ENCODE measurements around the gene GRB14. TPM values are rescaled to one million over a fixed set of nuclear protein-coding genes. Genes with fewer than 3 reads are reported as not detected.
"Not testable (repeated sequence)": the region's sequence is repeated elsewhere in the genome, so short reads cannot be mapped to it uniquely, and the experiment has no call there.

Gene GRB14
- total RNA-seq, 4 donors from 2014 or later, result 6.5 to 14.6 (median 9.2) TPM

DNA sequence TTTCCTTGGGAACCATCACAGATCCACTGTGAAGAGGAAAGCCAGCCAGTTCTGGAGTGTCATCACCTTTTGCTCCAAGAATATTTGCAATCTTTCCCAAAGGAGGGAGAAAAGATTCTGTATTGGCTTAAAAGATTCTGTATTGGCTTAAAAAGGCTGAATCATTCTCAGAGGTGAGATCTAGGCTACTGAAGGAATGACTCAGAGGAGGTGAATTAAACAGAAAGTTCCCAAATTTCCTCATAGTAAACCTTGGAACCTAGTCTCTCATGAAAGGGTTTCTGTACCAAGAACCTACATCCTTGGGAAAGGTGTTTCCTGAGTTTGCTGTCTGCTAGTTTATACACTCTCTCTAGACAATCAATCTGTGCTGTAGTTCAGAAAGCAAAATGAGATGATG lies 34.1 kb upstream of the GRB14 start:
- DNase-seq (ENCODE audit: low spot score in 2 of 2), result no peak
- Histone ChIP-seq H3K4me3 (no peak overlapping the region), H3K36me3 (peaks cover 0 to 14% (median 0%) of the 10 kb centered on the region in 3 donors), H3K9me3 (peaks cover 0 to 17% (median 4%) of the 10 kb centered on the region in 4 donors), H3K27me3 (no peaks in the 10 kb centered on the region), H3K4me1 (no peaks in the 10 kb centered on the region), H3K27ac (no peak overlapping the region)
- TF ChIP-seq, protein P1, sequence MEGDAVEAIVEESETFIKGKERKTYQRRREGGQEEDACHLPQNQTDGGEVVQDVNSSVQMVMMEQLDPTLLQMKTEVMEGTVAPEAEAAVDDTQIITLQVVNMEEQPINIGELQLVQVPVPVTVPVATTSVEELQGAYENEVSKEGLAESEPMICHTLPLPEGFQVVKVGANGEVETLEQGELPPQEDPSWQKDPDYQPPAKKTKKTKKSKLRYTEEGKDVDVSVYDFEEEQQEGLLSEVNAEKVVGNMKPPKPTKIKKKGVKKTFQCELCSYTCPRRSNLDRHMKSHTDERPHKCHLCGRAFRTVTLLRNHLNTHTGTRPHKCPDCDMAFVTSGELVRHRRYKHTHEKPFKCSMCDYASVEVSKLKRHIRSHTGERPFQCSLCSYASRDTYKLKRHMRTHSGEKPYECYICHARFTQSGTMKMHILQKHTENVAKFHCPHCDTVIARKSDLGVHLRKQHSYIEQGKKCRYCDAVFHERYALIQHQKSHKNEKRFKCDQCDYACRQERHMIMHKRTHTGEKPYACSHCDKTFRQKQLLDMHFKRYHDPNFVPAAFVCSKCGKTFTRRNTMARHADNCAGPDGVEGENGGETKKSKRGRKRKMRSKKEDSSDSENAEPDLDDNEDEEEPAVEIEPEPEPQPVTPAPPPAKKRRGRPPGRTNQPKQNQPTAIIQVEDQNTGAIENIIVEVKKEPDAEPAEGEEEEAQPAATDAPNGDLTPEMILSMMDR (IDR thresholded peaks at IDR 0.05), result no peak
- no peak for TF ChIP-seq POLR2A (IDR thresholded peaks at IDR 0.05)
- TF ChIP-seq EP300 (IDR thresholded peaks at IDR 0.05), result no peak

DNA sequence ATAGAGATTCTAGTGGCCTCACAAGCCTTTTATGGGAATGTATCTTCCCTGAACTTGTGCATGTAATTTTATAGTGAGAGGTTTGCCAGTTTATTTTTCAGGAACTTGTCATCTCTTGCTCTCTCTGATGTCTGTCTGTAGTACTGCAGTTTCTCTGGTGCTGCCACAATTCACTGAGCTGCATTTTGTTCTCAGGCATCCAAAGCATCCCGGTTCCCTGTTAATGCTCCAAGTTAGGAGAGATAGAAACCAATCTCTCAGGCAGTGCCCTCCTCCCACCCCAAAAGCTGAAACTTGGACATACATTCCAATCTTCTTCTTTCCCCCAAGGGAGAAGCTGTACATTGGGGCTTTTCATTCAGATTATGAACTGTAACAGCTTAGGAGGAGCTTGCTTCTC lies 30.1 kb upstream of the GRB14 start:
- no peak overlapping the region for H3K27ac ChIP-seq
- WGBS, 2 donors, result 35 to 69% methylated on average over 1 of the region's 1 CpG
- H3K9me3 ChIP-seq, result peaks cover 0 to 44% (median 7%) of the 10 kb centered on the region in 4 donors

DNA sequence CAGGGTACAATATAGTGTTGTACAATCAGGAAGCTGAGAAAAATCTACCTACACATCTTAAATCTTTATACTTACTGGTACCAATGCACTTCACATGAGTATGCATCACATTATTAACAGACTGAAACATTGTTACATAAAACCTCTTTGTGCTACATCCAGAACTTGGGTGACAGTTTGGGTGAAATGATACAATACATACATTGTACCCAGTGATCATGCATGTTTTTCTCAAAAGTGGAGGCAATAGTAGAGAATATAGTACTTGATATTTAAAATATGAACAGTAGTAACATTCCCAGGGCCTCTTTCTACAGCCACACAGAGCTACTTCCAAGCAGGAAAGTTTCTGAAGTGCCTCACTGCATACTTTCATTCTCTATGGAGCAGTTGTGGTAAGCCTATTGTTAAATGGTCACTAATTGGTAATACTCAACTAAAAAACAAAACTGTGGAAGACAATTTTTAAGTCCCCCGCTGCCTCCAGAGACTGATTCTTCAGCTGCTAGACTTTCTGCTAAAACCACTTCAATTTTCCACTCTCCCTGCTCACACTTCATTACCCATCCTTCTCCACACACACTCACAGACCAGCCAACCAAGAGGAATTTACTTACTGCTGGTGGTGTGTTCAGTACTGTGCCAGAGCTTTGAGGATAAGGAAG lies 22.9 kb upstream of the GRB14 start:
- H3K4me1 ChIP-seq, result peaks cover 0 to 4% (median 0%) of the 10 kb centered on the region in 4 donors
- H3K36me3 ChIP-seq, result no peaks in the 10 kb centered on the region
- H3K27me3 ChIP-seq, result no peaks in the 10 kb centered on the region
- WGBS, 2 donors, result 64 to 66% methylated on average over 1 of the region's 1 CpG
- TF ChIP-seq, protein P1 (IDR thresholded peaks at IDR 0.05), result no peak
- no peak for TF ChIP-seq EP300 (IDR thresholded peaks at IDR 0.05)
- DNase-seq (ENCODE audit: low spot score in 2 of 2), result no peak
- H3K27ac ChIP-seq, result no peak overlapping the region
- peaks cover 0 to 16% (median 0%) of the 10 kb centered on the region in 4 donors for H3K9me3 ChIP-seq
- no peak overlapping the region for H3K4me3 ChIP-seq

More for the DNA sequence above, 30.1 kb upstream of the GRB14 start:
- no peak for DNase-seq (ENCODE audit: low spot score in 2 of 2)
- TF ChIP-seq POLR2A (IDR thresholded peaks at IDR 0.05), result no peak
- TF ChIP-seq, protein P1 (IDR thresholded peaks at IDR 0.05), result no peak
- no peak for TF ChIP-seq EP300 (IDR thresholded peaks at IDR 0.05)
- H3K36me3 ChIP-seq, result no peaks in the 10 kb centered on the region
- no peaks in the 10 kb centered on the region for H3K27me3 ChIP-seq
- H3K4me1 ChIP-seq, result no peaks in the 10 kb centered on the region
- H3K4me3 ChIP-seq, result no peak overlapping the region

DNA sequence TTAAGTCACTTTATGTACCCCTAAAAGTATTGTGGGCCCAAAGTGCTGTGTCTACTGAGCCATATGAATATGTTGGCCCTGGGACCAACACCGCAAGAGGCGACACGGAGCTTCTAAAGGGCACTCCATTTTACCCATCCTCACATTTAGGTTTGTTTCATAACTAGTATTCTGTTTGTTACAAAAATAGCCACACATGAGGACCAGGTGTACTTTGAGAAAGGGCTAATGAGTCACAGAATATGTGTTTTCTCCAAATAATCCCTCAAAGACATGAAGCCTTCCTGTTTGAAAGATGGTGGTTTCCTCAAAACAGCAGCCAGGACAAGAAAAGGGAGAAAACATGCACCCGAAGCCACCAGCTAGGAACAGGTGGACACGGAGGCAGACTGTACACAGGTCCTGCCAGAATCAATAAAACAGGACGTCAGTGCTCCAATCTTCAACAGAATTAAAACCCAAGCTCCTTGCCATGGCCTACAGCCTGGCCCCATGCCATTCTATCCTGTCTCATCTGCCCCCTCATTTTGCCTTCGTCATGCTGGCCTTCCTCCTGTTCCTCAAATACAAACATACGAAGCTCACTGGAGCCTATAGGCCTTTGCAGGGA lies 21.8 kb upstream of the GRB14 start:
- Histone ChIP-seq H3K27ac (no peak overlapping the region), H3K27me3 (no peaks in the 10 kb centered on the region), H3K4me1 (peaks cover 0 to 4% (median 0%) of the 10 kb centered on the region in 4 donors), H3K4me3 (no peak overlapping the region), H3K36me3 (no peaks in the 10 kb centered on the region), H3K9me3 (peaks cover 0 to 4% (median 0%) of the 10 kb centered on the region in 4 donors)
- TF ChIP-seq POLR2A (IDR thresholded peaks at IDR 0.05) (no peak), EP300 (IDR thresholded peaks at IDR 0.05) (no peak)
- TF ChIP-seq, protein P1 (IDR thresholded peaks at IDR 0.05), result no peak
- DNase-seq (ENCODE audit: low spot score in 2 of 2), result no peak
- 92% methylated on average over 8 of the region's 8 CpGs for WGBS, 2 donors

DNA sequence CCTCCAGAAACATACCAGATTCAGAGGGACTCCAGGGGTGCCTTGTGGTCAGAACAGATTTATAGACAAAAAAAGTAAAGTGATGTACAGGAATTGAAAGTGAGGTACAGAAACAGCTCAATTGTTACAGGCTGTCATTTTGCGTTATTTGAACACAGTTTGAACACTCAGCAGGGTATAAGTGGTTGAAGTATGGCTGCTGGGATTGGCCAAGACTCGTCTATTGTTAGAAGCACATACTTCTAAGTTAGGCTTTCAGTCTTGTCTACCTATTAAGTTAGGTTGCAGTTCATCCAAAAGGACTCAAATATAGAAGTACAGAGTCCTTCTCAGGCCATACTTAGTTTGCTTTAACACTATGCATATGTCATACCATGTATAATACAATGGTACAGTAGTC lies 21.0 kb upstream of the GRB14 start:
- no peak for DNase-seq (ENCODE audit: low spot score in 2 of 2)
- Histone ChIP-seq H3K9me3 (no peaks in the 10 kb centered on the region), H3K27me3 (no peaks in the 10 kb centered on the region), H3K4me1 (peaks cover 0 to 4% (median 0%) of the 10 kb centered on the region in 4 donors), H3K36me3 (no peaks in the 10 kb centered on the region), H3K4me3 (no peak overlapping the region), H3K27ac (no peak overlapping the region)
- TF ChIP-seq, protein P1 (IDR thresholded peaks at IDR 0.05), result no peak
- TF ChIP-seq EP300 (IDR thresholded peaks at IDR 0.05), result no peak
- WGBS, 2 donors, result 85 to 89% methylated on average over 2 of the region's 2 CpGs

DNA sequence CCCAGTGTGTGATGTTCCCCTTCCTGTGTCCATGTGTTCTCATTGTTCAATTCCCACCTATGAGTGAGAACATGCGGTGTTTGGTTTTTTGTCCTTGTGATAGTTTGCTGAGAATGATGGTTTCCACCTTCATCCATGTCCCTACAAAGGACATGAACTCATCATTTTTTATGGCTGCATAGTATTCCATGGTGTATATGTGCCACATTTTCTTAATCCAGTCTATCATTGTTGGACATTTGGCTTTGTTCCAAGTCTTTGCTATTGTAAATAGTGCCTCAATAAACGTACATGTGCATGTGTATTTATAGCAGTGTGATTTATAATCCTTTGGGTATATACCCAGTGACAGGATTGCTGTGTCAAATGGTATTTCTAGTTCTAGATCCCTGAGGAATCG lies 7.0 kb upstream of the GRB14 start:
- 71 to 80% methylated on average over 3 of the region's 3 CpGs for WGBS, 2 donors
- not testable (repeated sequence) for H3K4me1 ChIP-seq; H3K4me3 ChIP-seq; H3K36me3 ChIP-seq; H3K27me3 ChIP-seq; DNase-seq (ENCODE audit: low spot score in 2 of 2); H3K9me3 ChIP-seq; H3K27ac ChIP-seq

Data from tibial nerve (tissue), 4 donors.